GM19467 (cell line): ENCODE data around the gene OVOL1.
"Not testable (repeated sequence)": the region's sequence is repeated elsewhere in the genome, so short reads cannot be mapped to it uniquely, and the experiment has no call there.

ENCODE experiments used
- ATAC-seq: cut with Tn5 transposase; IDR thresholded peaks from one replicate; pipeline ENCODE4 v1.9.1; 2021; ENCODE audit warnings: mild to moderate bottlenecking, moderate library complexity; ENCODE audit not compliant: unreplicated experiment

OVOL1 gene

DNA sequence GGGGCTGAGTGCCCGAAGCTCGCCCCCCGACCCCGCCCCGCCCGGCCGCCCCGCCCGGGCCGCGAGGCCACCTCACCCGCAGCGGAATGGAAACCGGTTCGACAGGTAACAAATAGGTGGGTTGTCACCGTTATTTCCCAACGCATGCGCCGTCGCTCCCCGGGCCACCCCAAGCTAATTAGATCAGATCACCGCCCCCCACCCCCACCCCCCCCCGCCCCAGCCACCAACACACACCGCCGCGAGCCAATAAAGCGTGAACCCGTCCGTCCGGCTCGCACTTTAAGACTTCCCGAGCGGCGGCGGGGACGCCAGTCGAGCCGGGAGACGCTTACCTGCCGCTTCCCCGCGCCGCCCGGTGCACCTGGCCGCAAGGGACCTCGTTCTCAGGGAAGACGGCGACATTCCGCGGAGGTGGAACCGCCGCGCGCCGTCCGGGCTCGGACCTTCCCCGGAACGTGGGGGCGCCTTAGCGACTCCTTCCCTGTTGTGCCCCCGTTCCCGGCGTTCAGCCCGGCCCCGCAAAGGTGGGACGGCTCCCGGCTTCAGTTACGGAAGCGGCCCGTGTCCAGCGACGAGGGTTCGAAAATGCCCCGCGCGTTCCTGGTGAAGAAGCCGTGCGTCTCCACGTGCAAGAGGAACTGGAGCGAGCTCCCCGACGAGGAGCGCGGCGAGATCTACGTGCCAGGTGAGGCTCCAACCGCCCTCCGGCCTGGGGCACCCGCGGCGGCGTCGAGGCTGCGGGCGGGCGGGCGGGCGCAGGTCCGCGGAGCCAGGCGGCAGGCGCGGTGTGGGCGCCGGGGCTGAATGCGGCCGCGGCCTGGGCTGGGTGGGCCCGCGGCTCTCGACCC lies at the start of gene OVOL1:
Gene OVOL1, plus strand, starts transcription at position 278 of the 851 bp plus-strand sequence. Its CDS starts 311 bp downstream, at position 589.
- ATAC-seq, result no peak

DNA sequence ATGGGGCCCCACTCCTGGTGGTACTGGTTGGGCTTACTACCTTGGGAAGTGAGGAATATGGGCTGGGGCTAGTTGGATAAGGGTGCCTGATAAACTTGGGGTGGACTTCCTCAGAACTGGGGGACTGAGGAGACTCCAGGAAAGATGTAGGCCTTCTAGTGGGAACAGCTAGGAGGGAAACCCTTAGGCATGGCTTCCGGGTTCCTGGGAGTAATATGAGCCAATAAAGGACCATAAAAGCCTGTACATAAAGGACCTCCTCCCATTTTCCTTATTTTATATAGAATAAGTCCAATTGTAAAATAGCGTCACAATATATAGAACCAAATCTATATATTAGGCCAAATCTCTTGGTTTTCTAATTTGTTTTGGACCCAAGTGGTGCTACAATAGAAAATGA lies 47.8 kb upstream of the OVOL1 start:
- ATAC-seq, result no peak

DNA sequence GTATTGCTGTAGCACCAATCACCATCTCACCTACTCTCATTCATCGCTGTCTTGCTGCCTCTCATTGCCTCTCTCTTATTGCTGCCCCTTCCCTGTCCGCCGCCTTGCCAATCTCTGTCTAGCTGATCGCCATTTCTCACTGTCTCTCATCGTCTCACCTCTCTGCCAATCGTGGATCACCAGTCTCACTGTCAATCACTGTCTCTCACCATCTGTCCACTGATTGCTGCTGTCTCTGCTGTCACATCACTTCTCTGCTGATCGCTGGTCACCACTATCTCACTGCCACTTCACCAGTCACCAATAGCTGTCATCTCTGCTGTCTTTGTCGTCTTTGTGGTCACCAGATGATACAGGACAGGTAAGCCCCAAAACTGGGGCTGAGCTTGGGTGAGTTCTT lies 45.7 kb upstream of the OVOL1 start:
- ATAC-seq, result no peak

DNA sequence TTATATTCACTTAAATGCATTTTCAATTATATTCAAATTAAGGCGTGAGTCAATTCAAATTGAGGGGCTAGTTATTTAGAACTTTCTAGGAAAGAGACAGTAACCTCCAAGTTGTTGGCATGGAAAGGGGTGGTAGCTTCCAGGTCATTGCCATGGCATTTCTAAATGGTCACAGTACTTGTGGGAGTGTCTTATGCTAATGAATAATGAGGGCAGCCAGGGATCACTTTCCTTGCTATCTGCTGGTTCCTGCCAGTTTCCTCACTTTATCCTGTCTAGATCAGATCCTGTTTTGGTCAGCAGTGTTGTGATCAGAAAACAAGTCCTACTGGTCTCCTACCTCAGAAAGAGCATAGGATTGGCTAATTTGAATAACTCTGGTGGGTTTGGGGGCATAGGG lies 44.5 kb upstream of the OVOL1 start:
- ATAC-seq, result no peak

DNA sequence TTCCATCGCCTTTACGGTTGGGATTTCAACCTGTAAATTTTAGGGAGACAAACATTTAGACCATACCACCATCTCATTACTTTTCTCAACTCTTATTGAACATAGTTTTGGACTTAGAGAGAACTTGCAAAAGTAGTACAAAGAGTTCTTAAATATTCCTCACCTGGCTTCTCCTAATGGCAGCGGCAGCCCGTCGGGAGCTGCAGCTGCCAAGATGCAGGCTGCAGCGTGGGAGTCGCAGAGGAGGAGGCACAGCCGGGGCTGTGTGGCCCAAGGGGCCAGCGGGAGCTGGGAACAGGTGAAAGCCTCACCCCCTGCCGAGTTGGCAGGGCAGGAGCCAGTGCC lies 43.2 kb upstream of the OVOL1 start:
- no peak for ATAC-seq

DNA sequence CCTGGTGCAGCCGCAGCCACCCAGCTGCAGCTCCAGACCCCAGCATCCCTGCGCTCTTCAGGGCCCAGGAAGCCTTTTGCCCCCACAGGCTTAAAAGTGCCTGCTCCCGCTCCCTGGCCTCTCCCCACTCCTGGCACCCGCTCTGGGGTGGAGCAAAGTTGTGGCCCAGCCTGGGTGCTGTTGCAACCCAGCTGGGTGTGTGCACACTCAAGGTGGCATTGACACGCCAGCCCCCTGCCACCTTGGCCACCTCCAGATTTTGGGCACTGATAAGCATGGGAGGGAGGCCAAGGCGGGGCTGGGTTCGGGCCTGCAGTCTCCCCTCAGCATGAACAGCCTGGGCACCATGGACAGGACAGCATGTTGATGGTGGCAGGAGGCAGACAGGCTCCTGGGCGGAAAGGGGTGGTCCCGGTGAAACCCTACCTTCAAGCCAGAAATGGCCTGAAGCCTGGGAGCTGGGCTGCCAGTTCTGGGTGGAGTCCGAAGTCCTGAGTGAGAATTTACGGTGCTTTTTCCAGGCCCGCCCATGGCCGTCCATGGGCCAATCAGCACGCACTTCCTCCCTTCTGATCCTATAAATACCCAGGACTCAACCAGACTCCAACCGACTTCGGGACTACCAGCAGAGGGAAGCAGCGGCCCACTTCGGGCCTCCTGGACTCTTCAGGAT lies 42.7 kb upstream of the OVOL1 start:
- no peak for ATAC-seq

- ATAC-seq, result no peak
Measured at GRCh38 chr11:65744699-65745042, 42.2 kb upstream of the OVOL1 start.

DNA sequence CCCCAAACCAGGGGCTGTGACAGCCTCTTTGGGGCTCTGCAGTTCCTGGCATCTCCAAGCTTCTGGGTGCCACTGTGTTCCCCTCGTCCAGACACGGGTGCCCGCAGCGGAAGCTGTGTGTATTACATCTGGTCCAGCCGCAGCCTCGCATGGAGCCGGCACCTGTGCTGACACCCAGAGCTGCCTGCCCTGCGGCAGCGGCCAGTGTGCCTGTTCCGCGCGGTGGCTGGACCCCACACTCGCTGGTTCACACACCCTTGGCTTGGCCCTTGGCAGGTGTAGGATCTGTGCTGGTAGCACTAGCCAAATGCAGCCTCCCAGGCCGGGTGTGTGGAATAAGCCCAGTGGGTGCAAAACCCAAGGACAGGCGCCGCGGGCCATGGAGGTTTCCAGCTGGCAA lies 41.8 kb upstream of the OVOL1 start:
- ATAC-seq, result no peak

DNA sequence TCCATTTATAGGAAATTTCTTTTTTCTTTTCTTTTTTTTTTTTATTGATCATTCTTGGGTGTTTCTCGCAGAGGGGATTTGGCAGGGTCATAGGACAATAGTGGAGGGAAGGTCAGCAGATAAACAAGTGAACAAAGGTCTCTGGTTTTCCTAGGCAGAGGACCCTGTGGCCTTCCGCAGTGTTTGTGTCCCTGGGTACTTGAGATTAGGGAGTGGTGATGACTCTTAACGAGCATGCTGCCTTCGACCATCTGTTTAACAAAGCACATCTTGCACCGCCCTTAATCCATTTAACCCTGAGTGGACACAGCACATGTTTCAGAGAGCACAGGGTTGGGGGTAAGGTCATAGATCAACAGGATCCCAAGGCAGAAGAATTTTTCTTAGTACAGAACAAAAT lies 24.7 kb upstream of the OVOL1 start:
- not testable (repeated sequence) for ATAC-seq

GRCh38 chr11:65762816-65763215 lies 24.0 kb upstream of the OVOL1 start:
- ATAC-seq, result not testable (repeated sequence)

DNA sequence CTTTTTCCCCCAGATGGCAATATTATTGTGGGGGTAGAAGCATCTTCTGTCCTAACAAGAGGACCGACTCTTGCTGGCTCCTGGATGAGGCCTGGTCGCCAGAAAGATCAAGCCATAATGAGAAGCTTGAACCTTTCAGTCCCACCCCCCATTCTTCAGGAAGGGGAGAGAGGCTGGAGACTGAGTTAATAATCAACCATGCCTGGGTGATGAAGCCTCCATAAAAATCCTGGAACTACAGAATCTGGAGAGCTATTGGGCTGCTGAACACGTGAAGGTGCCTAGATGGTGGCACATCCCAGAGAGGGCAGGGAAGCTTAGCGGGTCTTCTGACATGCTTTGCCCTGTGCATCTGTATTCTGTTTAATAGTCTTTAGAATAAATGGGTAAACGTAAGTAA lies 22.4 kb upstream of the OVOL1 start:
- ATAC-seq, result no peak

DNA sequence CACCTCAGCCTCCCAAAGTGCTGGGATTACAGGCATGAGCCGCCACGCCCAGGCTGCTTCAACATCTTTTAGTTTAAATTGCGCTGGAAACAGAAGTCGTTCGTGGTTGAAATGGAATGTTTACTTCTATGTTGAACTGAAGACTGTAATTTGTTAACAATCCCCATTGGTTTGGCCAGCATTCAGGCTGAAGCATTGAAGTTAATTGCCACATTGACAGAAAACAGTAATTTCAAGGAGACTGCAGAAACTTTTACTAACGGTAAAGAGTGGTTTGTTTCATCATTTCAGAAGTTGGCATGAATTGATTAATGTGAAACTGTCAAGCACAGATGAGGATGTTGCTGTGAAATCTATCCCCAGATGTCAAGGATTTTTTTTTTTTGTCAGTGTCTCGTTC lies 20.3 kb upstream of the OVOL1 start:
- ATAC-seq, result no peak

- no peak for ATAC-seq
Measured at GRCh38 chr11:65767406-65767805, 19.5 kb upstream of the OVOL1 start.

- not testable (repeated sequence) for ATAC-seq
Measured at GRCh38 chr11:65767806-65768205, 19.1 kb upstream of the OVOL1 start.

DNA sequence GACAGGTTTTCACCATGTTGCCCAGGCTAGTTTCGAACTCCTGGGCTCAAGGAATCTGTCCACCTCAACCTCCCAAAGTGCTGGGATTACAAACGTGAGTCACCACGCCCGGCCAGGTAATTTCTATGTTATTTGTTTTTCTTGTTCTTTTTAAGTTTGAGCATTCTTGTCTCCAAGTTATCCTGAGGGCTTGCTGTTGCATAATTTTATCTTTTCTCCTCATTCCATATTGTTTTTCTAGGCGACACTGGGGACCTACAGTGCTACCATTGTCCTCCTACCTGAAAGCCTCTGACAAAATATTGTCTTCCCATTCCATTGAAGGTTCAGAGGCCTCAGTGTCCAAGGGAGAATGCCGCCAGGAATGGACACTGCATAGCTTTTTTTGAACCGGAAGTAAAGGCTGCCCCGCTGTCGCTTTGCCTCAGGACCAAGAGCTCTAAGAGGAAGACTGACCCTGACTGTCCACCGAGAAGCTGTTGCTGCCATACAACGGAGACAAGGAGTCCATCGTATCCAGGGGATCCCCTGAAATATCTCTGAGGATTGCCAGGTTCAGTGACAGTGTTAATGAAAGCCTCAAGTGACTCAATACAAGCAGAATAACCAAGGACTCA lies 15.8 kb upstream of the OVOL1 start:
- no peak for ATAC-seq

- ATAC-seq, result no peak
Measured at GRCh38 chr11:65771589-65772112, 15.2 kb upstream of the OVOL1 start.

DNA sequence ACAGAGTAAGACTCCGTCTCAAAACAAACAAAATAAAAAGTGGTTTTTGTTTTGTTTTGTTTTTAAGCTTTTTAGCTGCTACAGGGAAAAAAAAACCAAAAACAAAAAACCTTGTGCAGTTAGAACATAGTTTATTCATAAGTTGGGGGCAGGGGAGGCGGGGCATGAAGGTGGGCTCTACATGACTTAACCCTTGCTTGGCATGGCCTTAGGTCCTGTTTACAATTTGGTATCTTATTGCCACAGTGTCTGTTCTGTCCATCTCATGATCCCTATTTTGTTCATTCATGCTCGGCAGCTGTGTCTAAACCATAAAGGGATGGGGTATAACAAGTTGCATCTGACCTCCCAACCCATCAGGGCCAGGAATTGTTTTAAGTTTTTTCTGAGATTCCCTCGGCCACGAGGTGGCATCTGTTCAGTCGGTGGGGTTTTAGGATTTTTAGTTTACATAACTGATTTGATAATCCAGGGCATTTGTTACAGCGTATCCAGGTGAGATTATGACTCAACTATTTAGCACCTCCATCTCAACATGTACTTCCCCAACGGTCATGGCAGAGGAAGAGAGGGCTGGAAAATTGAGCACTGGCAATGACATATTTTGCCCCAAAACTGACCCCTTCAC lies 13.0 kb upstream of the OVOL1 start:
- ATAC-seq, result no peak

DNA sequence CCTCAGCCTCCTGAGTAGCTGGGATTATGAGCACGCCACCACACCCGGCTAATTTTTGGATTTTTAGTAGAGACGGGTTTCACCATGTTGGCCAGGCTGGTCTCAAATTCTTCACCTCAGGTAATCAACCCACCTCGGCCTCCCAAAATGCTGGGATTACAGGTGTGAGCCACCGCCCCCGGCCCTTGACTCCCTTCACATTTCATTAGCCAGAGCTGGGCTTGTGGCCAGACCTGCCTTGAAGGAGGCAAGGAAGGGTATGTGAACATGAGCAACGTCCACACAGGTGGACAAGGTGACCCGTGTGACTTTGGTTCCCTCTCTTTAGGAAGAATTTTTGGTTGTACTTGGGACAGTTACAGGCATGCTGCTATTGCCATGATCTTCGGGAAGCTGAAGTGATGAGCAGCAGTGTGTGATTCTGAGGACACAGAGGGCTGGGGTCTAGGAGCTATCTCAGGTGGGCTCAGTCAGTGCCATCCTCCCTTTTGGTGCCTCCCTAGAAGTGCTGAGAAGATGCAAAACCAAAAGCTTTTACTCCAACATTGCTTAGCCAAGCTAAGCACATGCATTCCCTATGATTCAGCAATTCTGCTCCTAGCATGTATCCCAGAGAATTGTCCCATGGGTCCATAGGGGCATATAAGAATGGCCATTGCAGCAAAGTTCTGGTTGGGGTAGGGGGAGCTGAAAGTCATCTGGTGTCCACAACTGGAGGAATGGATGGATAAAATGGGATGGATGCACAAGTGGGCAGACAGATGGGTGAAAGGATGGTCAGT lies 12.1 kb upstream of the OVOL1 start:
- ATAC-seq, result no peak

- ATAC-seq, result no peak
Measured at GRCh38 chr11:65776196-65776595, 10.7 kb upstream of the OVOL1 start.

- ATAC-seq, result no peak
Measured at GRCh38 chr11:65776710-65777141, 10.1 kb upstream of the OVOL1 start.

- no peak for ATAC-seq
Measured at GRCh38 chr11:65777241-65777640, 9.6 kb upstream of the OVOL1 start.
